HCT116 (cell line): Measurements from ENCODE around the gene TNNC2.

Experiments
- CEBPB ChIP-seq: IDR thresholded peaks from 2 replicates; pipeline ENCODE4 v1.6.1; 2012; ENCODE audit warnings: low read depth
- ELF1 ChIP-seq: IDR thresholded peaks from 2 replicates; pipeline ENCODE4 v1.6.1; 2012; ENCODE audit warnings: low read depth, borderline replicate concordance
- EZH2phosphoT487 ChIP-seq: fragments of 200-600 bp; IDR thresholded peaks from 2 replicates; pipeline ENCODE4 v1.6.1; 2018; ENCODE audit warnings: antibody characterized with exemption, borderline replicate concordance
- JUND ChIP-seq: IDR thresholded peaks from 2 replicates; pipeline ENCODE4 v1.6.1; 2012
- POLR2A ChIP-seq: IDR thresholded peaks from 2 replicates; pipeline ENCODE4 v1.7.0; 2011; ENCODE audit warnings: borderline replicate concordance; ENCODE audit not compliant: insufficient read depth, insufficient read length; ENCODE audit errors: extremely low read depth
- RAD21 ChIP-seq: IDR thresholded peaks from 2 replicates; pipeline ENCODE4 v1.6.1; 2012; ENCODE audit warnings: low read depth, mild to moderate bottlenecking
- SRF ChIP-seq: IDR thresholded peaks from 2 replicates; pipeline ENCODE4 v1.6.1; 2012; ENCODE audit warnings: low read depth
- TCF7L2 ChIP-seq: IDR thresholded peaks from 2 replicates; pipeline ENCODE4 v1.7.0; 2011; ENCODE audit warnings: borderline replicate concordance, inconsistent platforms; ENCODE audit not compliant: insufficient read depth, insufficient read length; ENCODE audit errors: extremely low read depth
- TF ChIP-seq, protein P1 (sequence below), 3 experiments: fragments of 200-600 bp in 1 of 3; sonication (generic) in 1 of 3; IDR thresholded peaks in 2 of 3; conservative IDR thresholded peaks in 1 of 3; 2 replicates each; pipeline ENCODE4 v1.5.1; 2012 to 2017; ENCODE audit warnings: low read depth in 2 of 3, low read length in 2 of 3, antibody characterized with exemption in 1 of 3, borderline replicate concordance in 1 of 3, control low read depth in 1 of 3, mild to moderate bottlenecking in 1 of 3, mixed read lengths in 1 of 3, mixed run types in 1 of 3, moderate library complexity in 1 of 3; ENCODE audit not compliant: insufficient read depth in 1 of 3

DNA sequence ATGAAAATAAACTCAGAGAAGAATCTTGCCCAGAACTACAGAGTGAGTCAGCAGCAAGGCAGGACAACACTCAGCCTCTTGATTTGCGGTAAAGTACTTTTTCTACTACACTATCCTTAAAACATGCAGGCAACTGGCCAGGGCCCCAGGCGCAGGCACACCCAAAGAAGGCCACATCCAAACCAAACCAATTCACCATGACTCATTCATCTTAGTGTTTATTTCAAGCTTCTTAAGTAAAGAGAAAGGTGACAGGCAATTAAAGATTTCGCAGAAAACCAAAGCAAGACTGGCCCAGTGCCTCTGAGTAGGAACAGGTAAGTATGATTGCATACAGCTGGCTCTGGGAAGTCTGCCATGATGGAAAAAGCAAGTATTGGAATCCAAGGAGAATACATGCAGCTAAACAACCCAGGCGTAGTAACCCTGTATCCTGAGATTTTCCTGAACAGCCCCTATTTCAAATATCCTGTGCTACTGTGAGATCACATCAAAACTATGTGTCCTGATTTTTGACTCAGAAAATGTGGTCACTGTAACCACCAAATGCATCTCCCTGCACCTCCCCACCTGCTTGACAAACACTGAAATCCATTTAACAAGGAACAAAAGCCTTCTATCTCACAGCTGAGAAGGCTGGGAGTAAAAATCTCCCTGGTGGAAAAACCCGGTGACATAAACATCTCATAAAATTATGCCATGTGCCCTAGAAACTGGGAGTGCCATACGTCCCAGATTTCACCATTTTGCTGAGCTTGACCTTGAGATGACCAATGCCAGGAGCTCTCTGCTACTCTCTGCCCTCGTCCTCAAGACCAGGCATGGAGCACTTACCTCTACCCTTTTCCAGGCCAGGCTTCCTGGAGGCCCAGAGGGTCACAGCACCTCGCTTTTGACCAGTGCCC lies 47.8 kb downstream of the TNNC2 start:
- TF ChIP-seq, protein P1, sequence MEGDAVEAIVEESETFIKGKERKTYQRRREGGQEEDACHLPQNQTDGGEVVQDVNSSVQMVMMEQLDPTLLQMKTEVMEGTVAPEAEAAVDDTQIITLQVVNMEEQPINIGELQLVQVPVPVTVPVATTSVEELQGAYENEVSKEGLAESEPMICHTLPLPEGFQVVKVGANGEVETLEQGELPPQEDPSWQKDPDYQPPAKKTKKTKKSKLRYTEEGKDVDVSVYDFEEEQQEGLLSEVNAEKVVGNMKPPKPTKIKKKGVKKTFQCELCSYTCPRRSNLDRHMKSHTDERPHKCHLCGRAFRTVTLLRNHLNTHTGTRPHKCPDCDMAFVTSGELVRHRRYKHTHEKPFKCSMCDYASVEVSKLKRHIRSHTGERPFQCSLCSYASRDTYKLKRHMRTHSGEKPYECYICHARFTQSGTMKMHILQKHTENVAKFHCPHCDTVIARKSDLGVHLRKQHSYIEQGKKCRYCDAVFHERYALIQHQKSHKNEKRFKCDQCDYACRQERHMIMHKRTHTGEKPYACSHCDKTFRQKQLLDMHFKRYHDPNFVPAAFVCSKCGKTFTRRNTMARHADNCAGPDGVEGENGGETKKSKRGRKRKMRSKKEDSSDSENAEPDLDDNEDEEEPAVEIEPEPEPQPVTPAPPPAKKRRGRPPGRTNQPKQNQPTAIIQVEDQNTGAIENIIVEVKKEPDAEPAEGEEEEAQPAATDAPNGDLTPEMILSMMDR (IDR thresholded peaks at IDR 0.05 in 2 of 3, conservative IDR thresholded peaks at IDR 0.05 in 1 of 3; ENCODE audit: borderline replicate concordance in 1 of 3, insufficient read depth in 1 of 3, low read depth in 2 of 3, low read length in 2 of 3) = no peak
- TF ChIP-seq POLR2A (no peak), TCF7L2 (peak; percentile 86), JUND (peak; percentile 99), ELF1 (no peak; the same call in 1 of the 2 replicates), EZH2phosphoT487 (no peak), CEBPB (peak; percentile 89), RAD21 (peak; percentile 34), SRF (peak; percentile 90)
